ENCODE measurements around the gene ABHD2. TPM values are rescaled to one million over a fixed set of nuclear protein-coding genes. Genes with fewer than 3 reads are reported as not detected.
A peak's percentile ranks its signal among the peaks of the same experiment; 100 is the strongest.

The ABHD2 gene
- total and polyA plus RNA-seq, 4 donors: 11.7 to 200 (median 59.3) TPM

GRCh38 chr15:89101302-89102193 lies 13.3 kb downstream of the ABHD2 start:
- no peaks in the 10 kb centered on the region for H3K27me3 ChIP-seq (ENCODE audit: control insufficient read depth in 3 of 3, insufficient read depth in 3 of 3, low read length in 2 of 3)
- H3K9ac ChIP-seq (ENCODE audit: insufficient read depth in 1 of 2, low read length in 2 of 2): no peak overlapping the region
- H3K4me1 ChIP-seq (ENCODE audit: control insufficient read depth in 5 of 5, insufficient read depth in 5 of 5, low read length in 5 of 5): peaks cover 9 to 29% (median 24%) of the 10 kb centered on the region in 5 donors
- DNase-seq: peak; percentile 37 to 51 (median 48)
- ATAC-seq (ENCODE audit: insufficient read depth, low FRiP score): peak; percentile 82
- H3K4me3 ChIP-seq: no peak overlapping the region
- peak overlapping the region; percentile 75 to 78 for H3K27ac ChIP-seq (ENCODE audit: low read depth in 1 of 2, low read length in 1 of 2)
- peaks cover 0 to 12% (median 0%) of the 10 kb centered on the region in 4 donors for H3K36me3 ChIP-seq (ENCODE audit: control insufficient read depth in 4 of 4, insufficient read depth in 4 of 4, low read length in 4 of 4)
- TF ChIP-seq, protein P1, sequence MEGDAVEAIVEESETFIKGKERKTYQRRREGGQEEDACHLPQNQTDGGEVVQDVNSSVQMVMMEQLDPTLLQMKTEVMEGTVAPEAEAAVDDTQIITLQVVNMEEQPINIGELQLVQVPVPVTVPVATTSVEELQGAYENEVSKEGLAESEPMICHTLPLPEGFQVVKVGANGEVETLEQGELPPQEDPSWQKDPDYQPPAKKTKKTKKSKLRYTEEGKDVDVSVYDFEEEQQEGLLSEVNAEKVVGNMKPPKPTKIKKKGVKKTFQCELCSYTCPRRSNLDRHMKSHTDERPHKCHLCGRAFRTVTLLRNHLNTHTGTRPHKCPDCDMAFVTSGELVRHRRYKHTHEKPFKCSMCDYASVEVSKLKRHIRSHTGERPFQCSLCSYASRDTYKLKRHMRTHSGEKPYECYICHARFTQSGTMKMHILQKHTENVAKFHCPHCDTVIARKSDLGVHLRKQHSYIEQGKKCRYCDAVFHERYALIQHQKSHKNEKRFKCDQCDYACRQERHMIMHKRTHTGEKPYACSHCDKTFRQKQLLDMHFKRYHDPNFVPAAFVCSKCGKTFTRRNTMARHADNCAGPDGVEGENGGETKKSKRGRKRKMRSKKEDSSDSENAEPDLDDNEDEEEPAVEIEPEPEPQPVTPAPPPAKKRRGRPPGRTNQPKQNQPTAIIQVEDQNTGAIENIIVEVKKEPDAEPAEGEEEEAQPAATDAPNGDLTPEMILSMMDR (IDR thresholded peaks at IDR 0.05; ENCODE audit: control extremely low read depth, extremely low read depth): no peak
- no peaks in the 10 kb centered on the region for H3K9me3 ChIP-seq (ENCODE audit: control insufficient read depth in 4 of 4, insufficient read depth in 3 of 4, low read length in 3 of 4)
- 64 to 80% methylated on average over 8 of the region's 8 CpGs for WGBS, 2 donors

DNA sequence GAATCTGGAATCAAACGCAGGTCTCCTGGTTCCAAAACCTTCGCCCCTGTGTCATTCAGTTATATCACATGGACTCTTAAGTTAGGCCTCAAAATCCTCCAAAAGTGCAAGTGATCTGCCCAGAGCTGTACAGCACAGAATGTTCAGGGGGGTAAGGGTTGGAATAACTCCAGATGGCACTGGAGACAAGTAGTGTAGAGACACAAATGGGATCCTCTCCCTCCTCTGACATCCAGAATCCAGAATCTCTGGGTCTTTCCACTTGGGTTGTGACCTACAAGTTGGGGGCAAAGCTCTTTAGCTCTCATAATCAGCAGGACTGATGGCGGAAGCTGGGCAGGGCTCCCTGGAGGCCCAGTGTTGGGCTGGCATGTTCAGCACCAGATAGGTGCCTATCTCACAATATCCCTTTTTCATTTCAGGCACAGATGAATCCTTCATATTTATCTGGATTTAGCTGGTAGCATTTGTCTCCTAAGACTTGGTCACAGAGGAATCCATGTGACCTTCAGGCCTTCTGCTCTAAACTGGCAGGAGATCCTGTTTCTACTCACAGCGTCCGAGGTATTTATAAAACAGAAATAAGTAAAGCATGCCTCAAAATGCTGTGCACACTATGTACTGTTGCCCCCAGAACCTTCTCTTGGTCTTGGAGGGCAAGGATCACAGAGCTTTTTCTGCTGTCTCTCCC lies 15.4 kb downstream of the ABHD2 start:
- DNase-seq: no peak
- ATAC-seq (ENCODE audit: insufficient read depth, low FRiP score): no peak
- no peak overlapping the region for H3K4me3 ChIP-seq
- H3K9ac ChIP-seq (ENCODE audit: insufficient read depth in 1 of 2, low read length in 2 of 2): no peak overlapping the region
- WGBS, 2 donors: 87 to 91% methylated on average over 5 of the region's 5 CpGs
- peaks cover 4 to 29% (median 11%) of the 10 kb centered on the region in 5 donors for H3K4me1 ChIP-seq (ENCODE audit: control insufficient read depth in 5 of 5, insufficient read depth in 5 of 5, low read length in 5 of 5)
- peak overlapping the region; percentile 64 to 74 for H3K27ac ChIP-seq (ENCODE audit: low read depth in 1 of 2, low read length in 1 of 2)
- peaks cover 0 to 12% (median 3%) of the 10 kb centered on the region in 4 donors for H3K36me3 ChIP-seq (ENCODE audit: control insufficient read depth in 4 of 4, insufficient read depth in 4 of 4, low read length in 4 of 4)
- no peaks in the 10 kb centered on the region for H3K27me3 ChIP-seq (ENCODE audit: control insufficient read depth in 3 of 3, insufficient read depth in 3 of 3, low read length in 2 of 3)
- H3K9me3 ChIP-seq (ENCODE audit: control insufficient read depth in 4 of 4, insufficient read depth in 3 of 4, low read length in 3 of 4): no peaks in the 10 kb centered on the region
- TF ChIP-seq, protein P1 (IDR thresholded peaks at IDR 0.05; ENCODE audit: control extremely low read depth, extremely low read depth): no peak

DNA sequence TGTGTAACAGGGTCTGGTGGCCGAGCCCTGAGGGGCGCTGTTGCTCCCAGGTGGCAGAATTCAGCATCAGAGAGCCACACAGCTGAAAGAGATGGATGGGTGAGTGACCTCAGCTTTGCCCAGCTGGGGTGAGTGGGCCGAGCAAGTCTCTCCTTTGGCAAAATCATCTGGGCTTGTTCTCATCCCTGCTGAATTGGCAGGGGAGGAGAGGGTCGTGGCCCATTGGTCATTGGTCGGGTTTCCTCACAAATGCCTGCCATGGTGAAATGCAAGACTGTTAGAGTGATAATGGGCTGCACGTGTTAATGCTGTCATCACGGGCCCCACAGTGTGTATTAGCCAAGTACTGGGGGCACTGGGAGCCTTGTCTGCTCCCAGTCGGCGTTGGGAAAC lies 15.9 kb downstream of the ABHD2 start:
- TF ChIP-seq, protein P1 (IDR thresholded peaks at IDR 0.05; ENCODE audit: control extremely low read depth, extremely low read depth): no peak
- Histone ChIP-seq H3K4me1 (ENCODE audit: control insufficient read depth in 5 of 5, insufficient read depth in 5 of 5, low read length in 5 of 5) (peaks cover 0 to 35% (median 6%) of the 10 kb centered on the region in 5 donors), H3K9ac (ENCODE audit: insufficient read depth in 1 of 2, low read length in 2 of 2) (no peak overlapping the region), H3K27me3 (ENCODE audit: control insufficient read depth in 3 of 3, insufficient read depth in 3 of 3, low read length in 2 of 3) (no peaks in the 10 kb centered on the region), H3K27ac (ENCODE audit: low read depth in 1 of 2, low read length in 1 of 2) (peak overlapping the region; percentile 64 to 74), H3K9me3 (ENCODE audit: control insufficient read depth in 4 of 4, insufficient read depth in 3 of 4, low read length in 3 of 4) (no peaks in the 10 kb centered on the region), H3K4me3 (no peak overlapping the region), H3K36me3 (ENCODE audit: control insufficient read depth in 4 of 4, insufficient read depth in 4 of 4, low read length in 4 of 4) (peaks cover 0 to 12% (median 3%) of the 10 kb centered on the region in 4 donors)
- WGBS, 2 donors: 88 to 91% methylated on average over 9 of the region's 9 CpGs
- DNase-seq: no peak
- no peak for ATAC-seq (ENCODE audit: insufficient read depth, low FRiP score)

Measured in lung (tissue), 12 donors.